HepG2 (cell line): ENCODE results near the gene SLF1. TPM values are rescaled to one million over a fixed set of nuclear protein-coding genes. Genes with fewer than 3 reads are reported as not detected.

ENCODE experiments used
- CENPT ChIP-seq: sonication (generic); formaldehyde crosslinking; IDR thresholded peaks from 2 replicates; pipeline ENCODE4 v1.8.0; 2022; ENCODE audit warnings: low read depth, mild to moderate bottlenecking, moderate library complexity, missing genetic modification reagents
- CENPX ChIP-seq: sonication (generic); formaldehyde crosslinking; IDR thresholded peaks from 2 replicates; pipeline ENCODE4 v1.9.0; 2021; ENCODE audit warnings: mild to moderate bottlenecking, missing genetic modification reagents, moderate library complexity
- FOXP4 ChIP-seq: sonication (generic); formaldehyde crosslinking; IDR thresholded peaks from 2 replicates; pipeline ENCODE4 v1.4.0; 2020; ENCODE audit warnings: missing genetic modification reagents
- GABPB1 ChIP-seq: IDR thresholded peaks from 2 replicates; pipeline ENCODE4 v1.6.1; 2016; ENCODE audit warnings: mild to moderate bottlenecking, missing genetic modification reagents, moderate library complexity, missing compliant biosample characterization
- GATA4 ChIP-seq: sonication (generic); IDR thresholded peaks from 2 replicates; pipeline ENCODE4 v1.6.1; 2016; ENCODE audit warnings: antibody characterized with exemption, low read depth, borderline replicate concordance
- GZF1 ChIP-seq: sonication (generic); formaldehyde crosslinking; IDR thresholded peaks from 2 replicates; pipeline ENCODE4 v1.5.1; 2020; ENCODE audit warnings: mild to moderate bottlenecking, missing genetic modification reagents
- HBP1 ChIP-seq: IDR thresholded peaks from 2 replicates; pipeline ENCODE4 v1.6.1; 2016; ENCODE audit warnings: low read depth, control low read depth
- HHEX ChIP-seq: IDR thresholded peaks from 2 replicates; pipeline ENCODE4 v1.6.1; 2016; ENCODE audit warnings: control low read depth
- HNF4A ChIP-seq: sonication (generic); formaldehyde crosslinking; IDR thresholded peaks from 2 replicates; pipeline ENCODE4 v1.4.0; 2020; ENCODE audit warnings: missing genetic modification reagents
- KMT2B ChIP-seq: IDR thresholded peaks from 2 replicates; pipeline ENCODE4 v1.6.1; 2016; ENCODE audit warnings: missing genetic modification reagents, missing compliant biosample characterization
- MED1 ChIP-seq: sonication (generic); formaldehyde crosslinking; IDR thresholded peaks from 2 replicates; pipeline ENCODE4 v1.4.0; 2020; ENCODE audit warnings: missing genetic modification reagents
- PATZ1 ChIP-seq: sonication (generic); formaldehyde crosslinking; IDR thresholded peaks from 2 replicates; pipeline ENCODE4 v1.4.0; 2020; ENCODE audit warnings: missing genetic modification reagents
- PRDM15 ChIP-seq: sonication (generic); formaldehyde crosslinking; IDR thresholded peaks from 2 replicates; pipeline ENCODE4 v1.4.0; 2020; ENCODE audit warnings: missing genetic modification reagents
- TARDBP ChIP-seq: sonication (generic); formaldehyde crosslinking; IDR thresholded peaks from 2 replicates; pipeline ENCODE4 v1.8.0; 2022; ENCODE audit warnings: mild to moderate bottlenecking, missing genetic modification reagents
- THAP11 ChIP-seq: IDR thresholded peaks from 2 replicates; pipeline ENCODE4 v1.6.1; 2016; ENCODE audit warnings: missing biosample characterization, missing genetic modification reagents
- ZC3H4 ChIP-seq: sonication (generic); formaldehyde crosslinking; IDR thresholded peaks from 2 replicates; pipeline ENCODE4 v1.4.0; 2020; ENCODE audit warnings: missing genetic modification reagents, borderline replicate concordance
- ZNF263 ChIP-seq: sonication (generic); formaldehyde crosslinking; IDR thresholded peaks from 2 replicates; pipeline ENCODE4 v1.4.0; 2020; ENCODE audit warnings: missing genetic modification reagents
- ZSCAN21 ChIP-seq: sonication (generic); formaldehyde crosslinking; IDR thresholded peaks from 2 replicates; pipeline ENCODE4 v1.8.0; 2022; ENCODE audit warnings: mild to moderate bottlenecking, missing genetic modification reagents, moderate library complexity, borderline replicate concordance
- ZSCAN25 ChIP-seq: sonication (generic); formaldehyde crosslinking; IDR thresholded peaks from 2 replicates; pipeline ENCODE4 v1.8.0; 2022; ENCODE audit warnings: mild to moderate bottlenecking, missing genetic modification reagents
- polyA plus RNA-seq, 8 experiments: library from polyadenylated mRNA; depleted of rRNA in 3 of 8; stranded (reverse) in 7 of 8; unstranded in 1 of 8; fragments of >200 nt; fragmentation: Illumina TruSeq in 4 of 8; extraction: Trizol in 4 of 8; gene quantifications; 2 replicates each; pipeline versions ENCODE4 v1.2.1 to v1.2.3, GENCODE V29; 2011 to 2016; ENCODE audit warnings: low read depth in 4 of 8, missing spikeins in 1 of 8, mixed read lengths in 1 of 8; ENCODE audit not compliant: insufficient read depth in 1 of 8
- total RNA-seq, 5 experiments: library from RNA; depleted of rRNA; stranded (reverse); fragments of >200 nt; fragmentation: Illumina TruSeq; extraction: Trizol; gene quantifications; 2 replicates each; pipeline ENCODE4 v1.2.3, GENCODE V29; 2016; ENCODE audit warnings: low read depth in 1 of 5

SLF1 gene
- total and polyA plus RNA-seq, 2 of the 13 experiments (the other 11 are each of a cell fraction or from before 2014, with no cell fraction given), result 2.1 to 9.1 TPM

GRCh38 chr5:94618493-94619328, at the start of gene SLF1, which contains the start of gene KIAA0825 (continued):
- peak; percentile 100 for TF ChIP-seq KMT2B (CRISPR knock-in tag)
- 0 out of 2 replicates have a peak, but pooled peaks have one; percentile 16 for TF ChIP-seq HBP1 (CRISPR knock-in tag)
- peak; percentile 100 for TF ChIP-seq GABPB1
- no peak; the same call in 1 of the 2 replicates for TF ChIP-seq PATZ1 (CRISPR knock-in tag)
- peak; percentile 15; the same call in 1 of the 2 replicates for TF ChIP-seq MED1 (CRISPR knock-in tag)
- peak; percentile 79; the same call in 1 of the 2 replicates for TF ChIP-seq GZF1 (CRISPR knock-in tag)
- TF ChIP-seq ZSCAN25 (CRISPR knock-in tag), result peak; percentile 30; the same call in 1 of the 2 replicates
- TF ChIP-seq CENPT (CRISPR knock-in tag), result no peak
- peak; percentile 66; the same call in 1 of the 2 replicates for TF ChIP-seq FOXP4 (CRISPR knock-in tag)
- TF ChIP-seq HNF4A (CRISPR knock-in tag), result peak; percentile 21; the same call in 1 of the 2 replicates
- peak; percentile 88 for TF ChIP-seq THAP11 (CRISPR knock-in tag)
- 0 out of 2 replicates have a peak, but pooled peaks have one; percentile 31 for TF ChIP-seq PRDM15
- peak; percentile 15; the same call in 1 of the 2 replicates for TF ChIP-seq ZNF263 (CRISPR knock-in tag)
- no peak for TF ChIP-seq CENPX (CRISPR knock-in tag)
- TF ChIP-seq ZSCAN21 (CRISPR knock-in tag), result peak; percentile 77; the same call in 1 of the 2 replicates
- TF ChIP-seq HHEX, result no peak
- TF ChIP-seq TARDBP (CRISPR knock-in tag), result peak; percentile 53
- 0 out of 2 replicates have a peak, but pooled peaks have one; percentile 12 for TF ChIP-seq GATA4
- TF ChIP-seq ZC3H4, result no peak
